ENCODE measurements around the gene SAE1. TPM values are rescaled to one million over a fixed set of nuclear protein-coding genes. Genes with fewer than 3 reads are reported as not detected.
A peak's percentile ranks its signal among the peaks of the same experiment; 100 is the strongest.
"Not testable (repeated sequence)": the region's sequence is repeated elsewhere in the genome, so short reads cannot be mapped to it uniquely, and the experiment has no call there.

Gene SAE1
- total RNA-seq, 1 donor from 2014 or later, result 41.9 TPM

DNA sequence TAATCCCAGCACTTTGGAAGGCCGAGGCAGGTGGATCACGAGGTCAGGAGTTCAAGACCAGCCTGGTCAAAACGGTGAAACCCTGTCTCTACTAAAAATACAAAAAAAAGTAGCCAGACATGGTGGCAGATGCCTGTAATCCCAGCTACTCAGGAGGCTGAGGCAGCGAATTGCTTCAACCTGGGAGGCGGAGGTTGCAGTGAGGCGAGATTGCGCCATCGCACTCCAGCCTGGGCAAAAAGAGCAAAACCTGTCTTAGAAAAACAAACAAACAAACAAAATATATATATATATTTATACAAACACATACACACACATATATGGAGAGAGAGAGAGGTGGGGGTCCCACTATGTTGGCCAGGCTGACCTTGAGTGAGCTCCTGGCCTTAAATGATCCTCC lies 122.4 kb downstream of the SAE1 start:
- DNase-seq; intact Hi-C loops (cut with micrococcal nuclease); ATAC-seq: not testable (repeated sequence)

DNA sequence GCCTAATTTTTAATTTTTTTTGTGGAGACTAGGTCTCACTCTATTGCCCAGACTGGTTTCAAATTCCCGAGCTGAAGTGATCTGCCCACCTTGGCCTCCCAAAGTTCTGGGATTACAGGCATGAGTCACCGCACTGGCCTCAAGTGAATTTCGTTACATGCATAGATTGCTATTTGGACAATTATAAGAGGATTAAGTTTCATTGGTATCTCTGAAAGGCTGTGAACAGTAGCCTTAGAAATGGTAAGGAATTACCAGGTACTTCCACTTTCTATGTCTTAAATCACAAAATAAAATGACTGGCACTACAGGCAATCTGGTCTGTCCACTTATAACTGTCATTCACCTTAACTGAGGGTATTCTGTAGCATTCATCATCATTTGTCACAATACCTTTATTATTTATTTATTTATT lies 122.8 kb downstream of the SAE1 start:
- intact Hi-C loops (cut with micrococcal nuclease), result no loop called here
- DNase-seq (no peak), ATAC-seq (no peak)

DNA sequence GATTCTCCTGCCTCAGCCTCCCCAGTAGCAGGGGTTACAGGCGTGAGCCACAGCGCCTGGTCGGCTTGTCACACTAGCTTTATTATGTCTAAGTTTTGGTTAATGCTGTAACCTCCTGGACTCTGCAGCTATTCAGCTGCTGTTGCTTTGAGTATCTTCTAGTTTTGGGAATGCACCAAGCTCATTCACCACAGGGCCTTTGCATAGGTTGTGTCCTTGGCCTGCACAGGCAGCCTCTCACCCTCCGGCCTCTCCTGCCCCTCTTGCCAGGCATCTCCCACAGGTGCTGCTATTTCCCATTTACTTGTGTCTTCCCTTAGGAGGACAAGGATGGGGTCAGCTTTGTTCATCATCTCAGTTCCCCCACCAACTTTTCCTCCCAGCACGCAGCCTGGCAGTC lies 123.3 kb downstream of the SAE1 start:
- intact Hi-C loops (cut with micrococcal nuclease), result no loop called here
- DNase-seq, result no peak

DNA sequence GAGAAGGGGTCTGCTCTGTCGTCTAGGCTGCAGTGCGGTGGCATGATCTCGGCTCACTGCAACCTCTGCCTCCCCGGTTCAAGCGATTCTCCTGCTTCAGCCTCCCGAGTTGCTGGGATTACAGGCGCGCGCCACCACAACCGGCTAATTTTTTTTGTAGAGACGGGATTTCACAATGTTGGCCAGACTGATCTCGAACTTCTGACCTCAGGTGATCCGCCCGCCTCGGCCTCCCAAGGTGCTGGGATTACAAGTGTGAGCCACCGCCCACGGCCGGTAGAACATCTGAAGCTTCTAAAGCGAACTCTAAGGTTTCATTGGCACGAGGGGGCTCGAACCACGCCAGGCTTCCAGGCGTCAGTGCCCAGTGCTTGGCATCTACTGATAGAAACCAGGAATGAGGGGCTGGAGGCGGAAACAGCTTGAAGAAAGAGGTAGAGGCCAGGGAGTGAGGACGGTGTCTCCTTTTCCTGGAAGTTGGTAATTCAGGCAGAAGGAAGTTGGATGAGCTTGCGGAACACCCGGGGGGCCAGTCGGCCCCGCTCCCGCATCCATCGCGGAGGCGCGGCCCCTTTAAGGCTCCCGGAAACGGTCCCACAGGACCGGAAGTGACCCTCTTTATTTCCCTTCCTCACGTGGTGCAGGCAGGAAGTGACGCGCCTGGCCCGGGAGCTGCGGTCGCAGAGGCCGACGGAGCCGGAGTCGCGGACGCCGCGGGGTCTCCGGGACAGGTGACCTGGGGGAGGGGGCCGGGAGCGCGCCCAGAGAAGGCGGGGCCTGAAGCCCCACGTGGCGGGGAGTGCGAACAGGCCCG lies 125.5 kb downstream of the SAE1 start, which contains the start of gene CCDC9:
Gene CCDC9 (plus strand): TSS at position 647 of the 814 bp plus-strand sequence. CDS start 1,876 bp downstream, outside the sequence.
- intact Hi-C loops (cut with micrococcal nuclease), result no loop called here

More for the DNA sequence above, 123.3 kb downstream of the SAE1 start:
- no peak for ATAC-seq

DNA sequence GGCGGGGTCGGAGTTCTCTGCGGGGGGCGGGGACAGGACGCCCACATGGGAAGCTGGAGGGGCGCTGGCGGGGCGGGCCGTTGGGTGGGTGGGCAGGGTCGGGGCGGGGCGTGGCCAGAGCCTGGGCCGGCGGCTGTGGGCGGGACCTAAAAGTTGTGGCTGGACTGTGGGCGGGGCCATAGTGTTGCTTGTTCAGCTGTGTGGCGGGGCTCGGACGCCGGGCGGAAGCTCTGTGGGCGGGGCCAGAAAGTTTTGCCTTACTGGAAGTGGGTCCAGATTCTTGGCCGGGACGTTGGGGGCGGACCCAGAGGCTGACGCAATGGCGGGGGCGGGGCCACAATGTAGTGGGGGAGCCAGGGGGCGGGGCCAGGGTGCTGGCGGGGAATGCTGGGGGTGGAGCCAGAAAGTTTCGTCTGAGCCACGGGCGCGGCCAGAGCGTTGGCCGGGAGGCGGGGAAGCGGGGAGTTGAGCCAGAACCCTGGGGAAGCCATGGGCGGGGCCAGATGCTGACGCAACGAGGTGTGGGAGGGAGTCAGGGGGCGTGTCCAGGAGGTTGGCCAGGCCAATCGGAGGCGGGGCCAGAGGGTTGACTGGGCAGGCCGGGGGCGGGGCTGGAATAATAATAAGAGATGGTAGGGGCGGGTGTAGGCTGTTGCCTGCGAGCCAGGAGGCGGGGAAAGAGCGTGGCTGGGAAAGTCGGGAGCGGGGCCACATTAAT lies 126.2 kb downstream of the SAE1 start:
- ATAC-seq (peak; percentile 84), DNase-seq (peak; percentile 100)
- intact Hi-C loops (cut with micrococcal nuclease), result no loop called here

More for the DNA sequence above, 125.5 kb downstream of the SAE1 start, which contains the start of gene CCDC9:
- DNase-seq (peak; percentile 97), ATAC-seq (peak; percentile 65)

DNA sequence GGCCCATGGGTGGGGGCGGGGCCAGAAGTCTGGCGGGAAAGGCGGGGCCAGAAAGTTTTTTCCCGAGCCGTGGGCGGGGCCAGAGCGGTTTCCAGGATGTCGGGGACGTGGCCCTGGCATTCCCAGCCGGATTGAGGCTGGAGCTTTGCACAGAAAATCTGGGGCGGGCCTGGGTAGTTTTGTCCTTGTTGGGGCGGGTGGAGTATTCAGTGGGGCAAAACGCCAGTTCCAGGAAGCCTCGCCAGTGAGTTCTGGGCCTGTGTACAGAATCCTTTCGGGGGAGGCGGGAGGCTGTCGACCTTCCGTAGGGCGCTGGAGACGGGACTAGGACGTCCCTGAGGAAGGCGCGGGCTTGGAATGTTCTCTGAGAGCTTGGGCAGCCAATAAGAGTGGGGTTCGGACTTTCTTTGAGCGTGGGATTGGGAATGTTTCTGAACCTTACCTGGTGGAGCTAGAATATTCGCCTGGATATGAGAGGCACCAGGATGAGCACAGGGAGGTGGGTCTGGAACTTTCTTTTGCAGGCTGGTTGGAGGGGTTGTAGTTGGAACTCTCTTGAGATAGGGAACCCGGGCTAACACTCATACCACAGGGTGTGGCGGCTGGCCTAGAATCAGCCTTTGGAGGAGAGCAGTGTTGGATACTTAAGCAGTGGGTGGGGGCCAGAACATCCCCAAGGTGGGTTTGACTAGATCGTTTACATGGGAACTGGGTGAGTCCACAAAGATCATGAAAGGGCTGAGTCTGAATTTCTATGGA lies 127.0 kb downstream of the SAE1 start:
- DNase-seq (peak; percentile 53), ATAC-seq (no peak)
- intact Hi-C loops (cut with micrococcal nuclease), result no loop called here

DNA sequence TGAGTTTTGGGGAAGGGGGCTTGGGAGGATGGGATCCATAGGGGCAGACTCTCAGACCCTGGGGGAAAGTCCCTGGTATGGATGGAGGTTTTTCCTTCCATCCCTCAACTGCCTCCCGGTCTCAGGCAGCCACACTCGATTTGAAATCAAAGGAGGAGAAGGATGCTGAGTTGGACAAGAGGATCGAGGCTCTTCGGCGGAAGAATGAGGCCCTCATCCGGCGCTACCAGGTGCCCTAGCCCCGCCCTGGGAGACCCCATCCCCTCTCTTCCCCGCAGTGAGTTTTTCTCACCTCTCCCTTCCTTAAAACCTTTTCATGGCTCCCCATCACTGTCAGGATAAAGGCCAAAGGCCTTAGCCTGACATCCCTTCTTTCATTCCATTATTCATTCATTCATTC lies 127.8 kb downstream of the SAE1 start:
- intact Hi-C loops (cut with micrococcal nuclease), result no loop called here
- no peak for ATAC-seq
- no peak for DNase-seq

DNA sequence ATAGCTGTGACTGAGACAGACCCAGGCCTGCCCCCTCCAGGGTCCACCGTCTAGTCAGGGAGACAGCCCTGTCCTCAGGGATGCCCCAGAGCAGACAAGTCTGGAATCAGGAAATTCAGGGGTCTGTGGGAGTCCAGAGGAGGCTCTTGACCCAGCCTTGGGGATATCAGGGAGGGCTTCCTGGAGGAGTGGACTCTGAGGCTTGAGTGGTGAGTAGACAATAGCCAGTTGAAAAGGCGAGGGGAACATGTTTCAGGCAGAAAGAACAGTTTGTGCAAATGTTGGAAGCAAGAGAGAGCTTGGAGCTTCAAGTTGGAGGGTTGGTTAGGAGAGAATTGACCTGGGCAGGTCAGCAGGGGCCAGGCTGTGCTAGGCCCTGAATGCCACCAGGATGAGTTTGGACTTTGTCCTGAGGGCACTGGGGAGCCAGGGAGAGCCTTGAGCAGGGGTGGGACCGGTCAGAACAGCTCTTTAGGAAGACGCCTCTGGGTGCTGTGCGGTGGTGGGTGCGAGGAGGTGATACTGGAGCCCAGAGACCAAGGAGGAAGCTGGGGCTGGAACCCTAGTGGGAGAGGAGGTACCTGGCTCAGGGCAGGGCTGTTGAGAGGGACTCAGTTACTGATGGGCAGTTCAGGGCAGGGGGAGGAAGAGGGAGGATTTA lies 128.4 kb downstream of the SAE1 start:
- intact Hi-C loops (cut with micrococcal nuclease), result no loop called here
- ATAC-seq (no peak), DNase-seq (no peak)

Small RNA genes within 50 kb of the gene (microRNA-seq; reads per million reads assigned to microRNA genes)
- gene MIR3190 (ENCODE audit: borderline number of aligned reads) (not detected), gene MIR3191 (ENCODE audit: borderline number of aligned reads) (not detected)

Other genes with a start within 250 kb of the SAE1 start
- 0.32 TPM for gene NPAS1, start 111.0 kb upstream of the SAE1 start, total RNA-seq
- gene TMEM160, start 82.2 kb upstream of the SAE1 start, total RNA-seq, result 31.6 TPM
- 22.1 TPM for gene ZC3H4, start 17.1 kb upstream of the SAE1 start, total RNA-seq
- gene BBC3, start 100.4 kb downstream of the SAE1 start, total RNA-seq, result 5.1 TPM
- 19.2 TPM for gene CCDC9, start 125.7 kb downstream of the SAE1 start, total RNA-seq
- 12.7 TPM for gene INAFM1, start 144.1 kb downstream of the SAE1 start, total RNA-seq
- gene C5AR1, start 179.0 kb downstream of the SAE1 start, total RNA-seq, result 5.3 TPM
- gene C5AR2, start 201.3 kb downstream of the SAE1 start, total RNA-seq, result 0.42 TPM
- 7.3 TPM for gene DHX34, start 218.5 kb downstream of the SAE1 start, total RNA-seq